NB4 (cell line): ENCODE data around the gene GNG8.

Source experiments
- DNase-seq: peaks from one replicate; pipeline ENCODE4 v3.0.0; 2010; ENCODE audit warnings: low read depth
- H3K4me3 ChIP-seq: one replicate; pipeline ENCODE4 v1.5.1; 2011; ENCODE audit warnings: mild to moderate bottlenecking, low read depth, low read length, moderate library complexity
- MYC ChIP-seq: IDR thresholded peaks from 2 replicates; pipeline ENCODE4 v1.6.1; 2011; ENCODE audit warnings: low read depth, low read length
- POLR2A ChIP-seq: IDR thresholded peaks from 2 replicates; pipeline ENCODE4 v1.6.1; 2011; ENCODE audit warnings: mild to moderate bottlenecking; ENCODE audit not compliant: insufficient read length; ENCODE audit errors: extremely low read depth
- TF ChIP-seq, protein P1 (sequence below): IDR thresholded peaks from 2 replicates; pipeline ENCODE4 v1.6.1; 2011; ENCODE audit warnings: low read depth, low read length
- TF ChIP-seq, protein P2 (sequence below): IDR thresholded peaks from one replicate; pipeline ENCODE4 v1.5.1; 2012; ENCODE audit warnings: low read depth, low read length

Gene GNG8

DNA sequence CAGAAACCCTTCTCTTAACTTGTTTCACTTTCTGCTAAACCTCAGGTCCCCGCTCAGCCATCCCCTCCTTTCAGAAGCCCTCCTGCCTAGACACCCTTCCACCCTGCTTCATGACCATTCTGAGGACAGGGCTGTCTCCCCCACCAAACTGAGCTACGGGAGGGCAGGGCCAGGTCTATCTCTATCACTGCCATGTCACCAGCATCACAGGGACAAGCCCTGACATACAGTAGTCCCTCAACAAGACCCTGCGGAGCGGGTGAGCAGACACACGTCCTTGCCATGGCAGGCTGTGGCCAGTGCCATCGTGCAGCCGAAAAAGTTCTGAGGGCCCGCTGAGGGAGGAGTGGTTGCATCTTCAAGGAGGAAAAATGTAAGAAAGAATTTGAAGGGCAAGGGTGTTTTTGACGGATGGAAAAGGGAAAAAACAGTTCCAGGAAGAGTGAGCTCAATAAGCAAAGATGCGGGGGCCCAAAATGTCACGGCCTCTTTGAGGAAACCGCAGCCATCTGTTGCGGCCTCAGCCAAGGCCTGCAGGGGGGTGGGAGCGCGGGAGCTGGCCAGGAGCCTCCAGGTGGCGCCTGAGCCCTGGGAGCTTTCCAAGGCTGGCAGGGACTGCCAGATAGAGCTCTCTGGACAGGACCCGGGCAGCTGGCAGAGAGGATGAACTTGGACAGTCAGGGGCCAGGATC, 19.2 kb downstream of the GNG8 start:
- no peak for TF ChIP-seq POLR2A
- peak; percentile 79 for TF ChIP-seq MYC
- TF ChIP-seq, protein P1, sequence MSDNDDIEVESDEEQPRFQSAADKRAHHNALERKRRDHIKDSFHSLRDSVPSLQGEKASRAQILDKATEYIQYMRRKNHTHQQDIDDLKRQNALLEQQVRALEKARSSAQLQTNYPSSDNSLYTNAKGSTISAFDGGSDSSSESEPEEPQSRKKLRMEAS, result peak; percentile 79
- TF ChIP-seq, protein P2, sequence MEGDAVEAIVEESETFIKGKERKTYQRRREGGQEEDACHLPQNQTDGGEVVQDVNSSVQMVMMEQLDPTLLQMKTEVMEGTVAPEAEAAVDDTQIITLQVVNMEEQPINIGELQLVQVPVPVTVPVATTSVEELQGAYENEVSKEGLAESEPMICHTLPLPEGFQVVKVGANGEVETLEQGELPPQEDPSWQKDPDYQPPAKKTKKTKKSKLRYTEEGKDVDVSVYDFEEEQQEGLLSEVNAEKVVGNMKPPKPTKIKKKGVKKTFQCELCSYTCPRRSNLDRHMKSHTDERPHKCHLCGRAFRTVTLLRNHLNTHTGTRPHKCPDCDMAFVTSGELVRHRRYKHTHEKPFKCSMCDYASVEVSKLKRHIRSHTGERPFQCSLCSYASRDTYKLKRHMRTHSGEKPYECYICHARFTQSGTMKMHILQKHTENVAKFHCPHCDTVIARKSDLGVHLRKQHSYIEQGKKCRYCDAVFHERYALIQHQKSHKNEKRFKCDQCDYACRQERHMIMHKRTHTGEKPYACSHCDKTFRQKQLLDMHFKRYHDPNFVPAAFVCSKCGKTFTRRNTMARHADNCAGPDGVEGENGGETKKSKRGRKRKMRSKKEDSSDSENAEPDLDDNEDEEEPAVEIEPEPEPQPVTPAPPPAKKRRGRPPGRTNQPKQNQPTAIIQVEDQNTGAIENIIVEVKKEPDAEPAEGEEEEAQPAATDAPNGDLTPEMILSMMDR, result peak; percentile 92
- H3K4me3 ChIP-seq, result no peak overlapping the region
- peak; percentile 92 for DNase-seq

DNA sequence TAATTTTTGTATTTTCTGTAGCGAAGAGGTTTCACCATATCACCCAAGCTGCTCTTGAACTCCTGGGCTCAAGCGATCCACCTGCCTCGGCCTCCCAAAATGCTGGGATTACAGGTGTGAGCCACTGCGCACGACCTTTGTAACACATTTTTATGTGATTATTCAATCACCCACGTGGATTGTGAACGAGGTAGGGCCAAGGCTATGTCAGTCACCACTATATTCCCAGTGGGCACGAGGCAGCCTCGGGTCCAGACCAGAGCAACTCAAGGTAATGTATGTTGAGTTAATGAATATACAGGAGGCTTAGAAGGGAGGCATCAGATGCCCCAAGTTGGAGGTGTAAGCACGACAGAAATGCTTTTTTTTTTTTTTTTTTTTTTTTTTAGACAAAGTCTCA, 20.0 kb downstream of the GNG8 start:
- no peak for TF ChIP-seq MYC
- TF ChIP-seq, protein P1, result no peak
- TF ChIP-seq, protein P2, result no peak
- TF ChIP-seq POLR2A, result no peak
- no peak for DNase-seq
- no peak overlapping the region for H3K4me3 ChIP-seq

DNA sequence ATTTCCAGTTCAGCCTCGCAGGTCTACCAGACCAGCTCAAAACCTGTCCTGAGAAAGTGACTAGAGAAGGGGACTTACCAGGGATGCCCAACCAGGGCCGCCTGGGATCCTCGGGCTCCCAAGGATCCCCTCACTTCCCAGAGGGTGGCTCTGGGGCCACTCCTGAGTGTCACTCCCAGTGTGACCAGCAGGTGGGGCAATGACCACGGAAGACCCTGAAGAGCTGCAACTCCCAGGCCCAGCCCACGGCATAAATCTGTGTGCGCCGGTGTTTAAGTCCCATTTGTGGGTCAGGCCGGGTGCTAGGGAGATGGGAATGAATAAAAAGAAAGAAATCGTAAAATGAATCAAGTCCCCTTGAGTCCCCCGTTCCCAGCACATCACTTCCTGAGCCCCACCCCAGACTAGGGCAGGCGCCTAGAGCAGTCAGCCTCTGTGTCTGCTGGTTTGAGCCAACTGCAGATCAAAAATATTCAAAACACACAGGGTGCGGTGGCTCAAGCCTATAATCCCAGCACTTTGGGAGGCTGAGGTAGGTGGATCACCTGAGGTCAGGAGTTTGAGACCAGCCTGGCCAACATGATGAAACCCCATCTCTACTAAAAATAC, 21.8 kb downstream of the GNG8 start:
- peak; percentile 92 for DNase-seq
- H3K4me3 ChIP-seq, result no peak overlapping the region
- TF ChIP-seq, protein P1, result no peak
- TF ChIP-seq, protein P2, result peak; percentile 100
- TF ChIP-seq MYC, result no peak
- TF ChIP-seq POLR2A, result no peak

DNA sequence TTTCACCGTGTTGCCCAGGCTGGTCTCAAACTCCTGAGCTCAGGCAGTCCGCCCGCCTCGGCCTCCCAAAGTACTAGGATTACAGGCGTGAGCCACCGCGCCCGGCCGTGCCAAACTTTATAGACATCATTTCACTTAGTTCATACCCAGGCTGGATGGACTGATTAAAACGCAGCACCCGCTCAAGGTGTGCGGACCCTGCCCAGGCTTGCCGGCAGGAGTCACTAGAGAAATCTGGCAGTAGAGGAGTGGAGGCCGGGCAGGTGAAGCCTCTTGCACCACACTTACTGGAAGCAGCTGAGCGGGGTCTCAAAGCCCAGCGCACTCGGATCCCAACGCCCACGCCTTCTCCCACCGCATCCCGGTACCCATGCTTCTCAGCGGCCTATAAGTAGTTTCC, 22.5 kb downstream of the GNG8 start:
- H3K4me3 ChIP-seq, result no peak overlapping the region
- DNase-seq, result no peak
- TF ChIP-seq, protein P2, result no peak
- TF ChIP-seq POLR2A, result no peak
- no peak for TF ChIP-seq MYC
- TF ChIP-seq, protein P1, result no peak

DNA sequence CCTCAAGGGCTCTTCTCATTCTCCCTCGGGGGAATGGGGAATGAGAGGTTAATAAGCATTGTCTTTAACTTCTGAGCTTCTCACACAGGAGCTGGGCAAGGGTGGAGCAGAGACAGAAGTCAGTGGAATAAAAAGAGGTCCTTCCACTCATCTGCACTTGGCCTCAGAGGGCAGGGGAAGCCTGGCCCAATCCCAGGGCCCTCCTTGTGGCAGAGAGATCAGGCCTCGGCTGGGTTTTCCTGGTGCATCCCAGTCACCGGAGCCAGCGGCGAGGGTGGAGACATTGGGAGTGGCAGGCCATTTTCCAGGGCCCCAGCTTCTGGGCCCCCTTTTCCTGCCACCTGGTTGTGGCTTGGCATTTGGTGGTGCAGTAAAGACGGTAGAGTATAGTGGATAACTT, 24.2 kb downstream of the GNG8 start:
- no peak overlapping the region for H3K4me3 ChIP-seq

More for the DNA sequence above, 24.2 kb downstream of the GNG8 start:
- no peak for DNase-seq
- TF ChIP-seq MYC (no peak), POLR2A (no peak)
- TF ChIP-seq, protein P2, result no peak
- TF ChIP-seq, protein P1, result no peak
